Stimulated activated CD4-positive, alpha-beta T cell treated with anti-CD3 and anti-CD28 coated beads, Interleukin-12 subunit alpha, Interleukin-12 subunit beta, amount 100 ng/mL, for 4 hours (primary cell): ENCODE data around the gene USP30.

Experiments
- DNase-seq: peaks from one replicate; pipeline ENCODE4 v3.0.0-alpha.2; 2020

The USP30 gene

DNA sequence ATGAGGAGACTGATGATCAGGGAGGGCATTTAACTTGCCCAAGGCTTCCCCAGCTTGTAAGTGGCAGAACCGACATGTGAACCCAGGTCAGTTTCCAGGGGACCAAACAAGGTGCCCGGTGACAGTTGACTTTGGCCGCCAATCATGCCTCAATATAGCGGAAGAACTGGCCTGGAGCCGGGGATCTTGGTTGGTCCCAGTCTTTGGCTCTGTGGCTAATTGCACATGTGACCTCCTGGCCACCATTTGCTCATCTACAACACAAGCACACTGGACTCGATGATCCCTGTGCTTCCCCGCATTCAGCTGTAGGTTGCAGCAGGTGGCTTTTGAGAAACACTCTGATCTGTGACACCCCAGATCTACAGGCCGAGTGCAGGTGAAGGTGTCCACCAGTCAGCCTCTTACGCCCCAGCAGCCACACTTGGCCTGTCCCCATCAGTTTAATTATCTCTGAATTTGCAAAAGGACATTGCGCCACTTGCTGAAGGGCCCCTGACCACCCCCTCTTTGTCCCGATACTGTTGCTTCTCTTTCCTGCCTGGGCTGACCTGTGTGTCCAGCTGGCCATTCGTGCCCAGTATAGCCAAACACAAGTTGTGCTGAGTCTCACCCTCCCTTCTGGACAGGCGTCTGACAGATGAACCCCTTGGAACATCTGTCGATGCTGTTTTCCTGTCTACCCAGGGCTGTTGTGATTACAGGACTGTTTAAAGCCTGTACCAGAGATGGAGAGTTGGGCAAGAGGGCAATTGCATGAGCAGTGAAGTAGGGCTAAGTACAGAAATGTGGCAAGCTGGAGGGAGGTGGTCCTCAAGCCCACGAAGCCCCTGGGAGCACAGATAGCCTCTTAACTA is 78.1 kb downstream of the USP30 start:
- DNase-seq, result no peak

DNA sequence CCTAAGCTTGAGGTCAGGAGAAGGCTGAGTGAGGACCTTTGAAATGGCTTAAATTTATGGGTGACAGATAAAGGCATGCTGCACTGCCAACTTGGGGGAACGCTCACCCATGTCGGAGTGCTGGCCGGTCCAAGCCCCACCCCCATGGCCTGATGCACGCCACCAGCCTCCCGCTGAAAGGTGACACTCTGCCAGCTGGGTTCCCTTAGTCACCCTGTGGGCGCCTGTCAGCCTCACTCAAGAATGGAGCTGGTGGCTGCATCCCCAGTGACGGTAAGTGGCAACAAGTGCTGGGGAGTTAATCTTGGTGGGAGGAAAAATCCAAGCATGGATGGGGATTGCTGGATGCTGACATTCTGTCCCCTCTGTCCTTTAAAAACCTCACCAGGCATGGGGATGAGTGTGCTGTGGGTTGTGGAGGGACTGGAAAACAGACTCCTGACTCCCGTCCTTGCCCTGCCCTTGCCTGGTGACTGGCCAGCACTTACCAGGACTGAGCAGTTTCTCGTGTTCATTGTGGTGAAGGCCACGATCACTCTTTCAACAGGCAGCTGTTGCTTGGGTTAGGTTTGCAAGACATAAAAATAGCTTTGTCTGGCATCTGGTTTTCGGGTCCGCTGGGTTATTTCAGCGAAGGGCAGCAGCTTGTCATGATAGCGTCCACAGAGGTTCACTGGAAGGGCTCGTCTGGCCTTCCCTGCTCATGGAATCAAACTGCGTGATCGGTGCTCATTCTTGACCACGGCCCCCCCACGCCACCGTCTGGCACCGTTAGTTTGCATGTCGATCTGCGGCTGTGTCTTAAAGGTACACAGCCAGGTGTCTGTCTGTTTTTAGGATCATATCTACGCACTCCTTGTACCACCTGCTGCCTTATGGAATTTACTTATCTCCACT is 79.0 kb downstream of the USP30 start:
- DNase-seq, result no peak

DNA sequence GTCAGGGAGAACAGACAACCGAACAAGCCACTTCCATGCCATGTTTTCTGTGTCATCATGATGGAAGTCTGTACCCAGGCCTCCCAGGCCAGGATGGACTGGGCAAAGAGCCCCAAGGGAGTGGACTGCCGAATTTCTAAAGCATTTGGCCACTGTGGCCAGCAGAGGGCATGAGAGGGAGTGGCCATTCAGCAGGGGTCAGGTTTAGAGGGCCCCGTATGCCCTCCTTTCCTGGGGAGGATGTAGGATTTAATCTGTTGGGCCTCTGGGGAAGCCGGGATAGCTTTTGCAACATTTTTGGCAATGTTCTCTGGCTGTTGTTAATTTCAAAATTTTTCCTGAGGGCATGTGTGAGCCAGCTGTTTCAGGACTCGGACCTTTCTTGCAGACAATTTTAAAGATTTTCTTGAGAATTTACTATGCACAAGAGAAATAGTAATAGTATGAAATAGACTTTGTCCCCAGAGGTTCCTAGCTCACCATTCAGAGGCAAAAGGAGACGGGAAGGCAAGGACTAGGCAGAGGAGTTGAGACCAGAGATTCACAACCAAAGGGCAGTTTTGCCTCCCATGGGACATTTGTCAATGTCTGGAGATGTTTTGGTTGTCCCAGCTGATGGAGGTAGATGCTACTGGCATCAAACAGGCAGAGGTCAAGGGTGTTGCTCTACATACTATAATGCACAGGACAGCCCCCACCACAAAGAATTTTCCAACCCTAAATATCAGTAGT is 82.0 kb downstream of the USP30 start:
- DNase-seq, result no peak

DNA sequence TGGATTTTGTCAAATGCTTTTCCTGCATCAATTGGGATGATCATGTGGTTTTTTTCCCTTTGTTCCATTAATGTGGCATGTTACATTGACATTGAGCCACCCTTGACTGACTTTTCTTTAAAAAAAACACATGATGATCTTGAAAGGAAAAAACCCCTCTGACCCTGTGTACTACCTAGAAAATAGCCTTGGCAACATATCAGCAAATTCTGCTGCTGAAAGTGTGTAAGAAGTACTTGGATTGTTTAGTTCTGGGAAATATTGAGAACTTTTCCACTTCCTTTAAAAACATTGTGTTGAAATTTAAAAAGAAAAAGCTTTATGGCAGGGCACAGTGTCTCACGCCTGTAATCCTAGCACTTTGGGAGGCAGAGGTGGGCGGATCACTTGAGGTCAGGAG is 84.7 kb downstream of the USP30 start:
- DNase-seq, result no peak
